Cardiac fibroblast (primary cell): Measurements from ENCODE around the gene SYT4.

Experiments used
- DNase-seq, 2 donors: peaks; one replicate each; pipeline versions ENCODE4 v3.0.0 to v3.0.0-alpha.2; 2010; ENCODE audit warnings: low read depth in 2 of 2
- H3K4me3 ChIP-seq, 2 donors: replicated peaks in 1 of 2; 1 replicate in 1 of 2; 2 replicates in 1 of 2; pipeline ENCODE4 v1.5.1; 2011; ENCODE audit warnings: low read depth in 2 of 2, low read length in 2 of 2, mild to moderate bottlenecking in 2 of 2, moderate library complexity in 1 of 2
- CTCF ChIP-seq: IDR thresholded peaks from one replicate; pipeline ENCODE4 v1.5.1; 2011; ENCODE audit warnings: low read depth, mild to moderate bottlenecking, low read length, inconsistent platforms

SYT4 gene

GRCh38 chr18:43283299-43283698 is 6.0 kb upstream of the SYT4 start:
- no peak for DNase-seq
- no peak for TF ChIP-seq CTCF

GRCh38 chr18:43279015-43279744 is 1.9 kb upstream of the SYT4 start:
- no peak for TF ChIP-seq CTCF
- DNase-seq, result peak; percentile 29 to 49
- H3K4me3 ChIP-seq, result no peak overlapping the region

More at GRCh38 chr18:43283299-43283698, 6.0 kb upstream of the SYT4 start:
- H3K4me3 ChIP-seq, result no peak overlapping the region

- DNase-seq, result no peak
- no peak overlapping the region for H3K4me3 ChIP-seq
- no peak for TF ChIP-seq CTCF
Observed at GRCh38 chr18:43278355-43278754, 1.1 kb upstream of the SYT4 start.

GRCh38 chr18:43276491-43276890 is 799 bp downstream of the SYT4 start:
- H3K4me3 ChIP-seq, result no peak overlapping the region
- TF ChIP-seq CTCF, result no peak
- no peak for DNase-seq

DNA sequence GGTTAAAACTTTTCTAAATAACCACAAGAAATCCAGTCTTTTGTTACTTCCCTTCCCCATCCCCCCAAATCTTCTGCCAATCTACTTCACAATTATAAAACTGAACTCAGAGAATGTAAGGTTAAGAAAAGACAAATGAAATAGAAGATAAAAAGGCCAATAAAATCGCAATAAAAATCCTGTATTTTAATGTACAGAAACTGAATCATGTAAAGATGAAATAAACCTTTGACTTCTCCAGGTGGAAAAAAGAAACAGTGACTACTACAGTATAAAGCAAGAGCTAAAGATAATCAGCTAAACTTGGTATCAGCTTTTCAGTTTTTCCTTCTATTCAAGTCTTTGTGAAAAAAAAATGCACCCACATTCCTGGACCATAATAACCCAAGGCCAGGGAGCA is 1.7 kb downstream of the SYT4 start:
- H3K4me3 ChIP-seq, result no peak overlapping the region
- DNase-seq, result no peak
- TF ChIP-seq CTCF, result no peak

- DNase-seq, result no peak
- no peak overlapping the region for H3K4me3 ChIP-seq
- no peak for TF ChIP-seq CTCF
Observed at GRCh38 chr18:43274526-43274925, 2.8 kb downstream of the SYT4 start.
